Measurements from ENCODE around the gene ALDH3B2.
"Not testable (repeated sequence)": the region's sequence is repeated elsewhere in the genome, so short reads cannot be mapped to it uniquely, and the experiment has no call there.

Gene ALDH3B2

DNA sequence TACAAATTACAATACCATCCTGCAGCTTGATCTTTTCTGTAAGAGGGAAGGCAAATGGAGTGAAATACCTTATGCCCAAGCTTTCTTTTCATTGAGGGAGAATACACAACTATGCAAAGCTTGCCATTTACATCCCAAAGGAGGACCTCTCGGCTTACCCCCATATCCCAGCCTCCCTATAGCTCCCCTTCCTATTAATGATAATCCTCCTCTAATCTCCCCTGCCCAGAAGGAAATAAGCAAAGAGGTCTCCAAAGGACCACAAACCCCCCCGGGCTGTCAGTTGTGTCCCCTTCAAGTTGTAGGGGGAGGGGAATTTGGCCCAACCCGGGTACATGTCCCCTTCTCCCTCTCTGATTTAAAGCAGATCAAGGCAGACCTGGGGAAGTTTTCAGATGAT is 52.5 kb downstream of the ALDH3B2 start:
- not testable (repeated sequence) for H3K27ac ChIP-seq (ENCODE audit: low read depth, low read length); H3K27me3 ChIP-seq (ENCODE audit: control insufficient read depth in 1 of 2, insufficient read depth in 2 of 2, low read length in 2 of 2); H3K9me3 ChIP-seq (ENCODE audit: low read length); H3K36me3 ChIP-seq (ENCODE audit: insufficient read depth, low read length); H3K9ac ChIP-seq (ENCODE audit: low read length); H3K4me1 ChIP-seq (ENCODE audit: insufficient read depth, low read length); H3K4me3 ChIP-seq (ENCODE audit: low read depth in 1 of 2, low read length in 2 of 2)

DNA sequence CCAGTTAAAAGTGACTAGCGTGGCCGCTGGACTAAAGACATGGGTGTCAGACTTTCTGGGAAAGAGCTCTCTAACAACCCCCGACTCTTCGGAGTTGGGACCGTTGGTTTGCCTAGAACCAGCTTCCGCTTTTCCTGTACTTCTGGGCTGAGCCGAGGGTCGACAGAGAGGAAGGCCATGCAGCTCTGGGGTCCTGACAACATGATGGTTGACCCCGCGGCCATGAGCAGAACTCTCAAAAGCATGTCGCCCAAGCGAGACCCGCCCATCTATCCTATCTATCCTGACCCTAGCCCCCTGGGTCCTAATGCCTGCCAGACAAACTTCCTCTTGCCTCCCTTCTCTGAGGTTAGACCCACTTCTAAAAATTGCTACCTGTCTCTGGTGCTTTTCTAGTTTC is 53.8 kb downstream of the ALDH3B2 start:
- H3K4me1 ChIP-seq (ENCODE audit: insufficient read depth, low read length); H3K27me3 ChIP-seq (ENCODE audit: control insufficient read depth in 1 of 2, insufficient read depth in 2 of 2, low read length in 2 of 2); H3K36me3 ChIP-seq (ENCODE audit: insufficient read depth, low read length); H3K9ac ChIP-seq (ENCODE audit: low read length); H3K9me3 ChIP-seq (ENCODE audit: low read length); H3K4me3 ChIP-seq (ENCODE audit: low read depth in 1 of 2, low read length in 2 of 2); H3K27ac ChIP-seq (ENCODE audit: low read depth, low read length): not testable (repeated sequence)

DNA sequence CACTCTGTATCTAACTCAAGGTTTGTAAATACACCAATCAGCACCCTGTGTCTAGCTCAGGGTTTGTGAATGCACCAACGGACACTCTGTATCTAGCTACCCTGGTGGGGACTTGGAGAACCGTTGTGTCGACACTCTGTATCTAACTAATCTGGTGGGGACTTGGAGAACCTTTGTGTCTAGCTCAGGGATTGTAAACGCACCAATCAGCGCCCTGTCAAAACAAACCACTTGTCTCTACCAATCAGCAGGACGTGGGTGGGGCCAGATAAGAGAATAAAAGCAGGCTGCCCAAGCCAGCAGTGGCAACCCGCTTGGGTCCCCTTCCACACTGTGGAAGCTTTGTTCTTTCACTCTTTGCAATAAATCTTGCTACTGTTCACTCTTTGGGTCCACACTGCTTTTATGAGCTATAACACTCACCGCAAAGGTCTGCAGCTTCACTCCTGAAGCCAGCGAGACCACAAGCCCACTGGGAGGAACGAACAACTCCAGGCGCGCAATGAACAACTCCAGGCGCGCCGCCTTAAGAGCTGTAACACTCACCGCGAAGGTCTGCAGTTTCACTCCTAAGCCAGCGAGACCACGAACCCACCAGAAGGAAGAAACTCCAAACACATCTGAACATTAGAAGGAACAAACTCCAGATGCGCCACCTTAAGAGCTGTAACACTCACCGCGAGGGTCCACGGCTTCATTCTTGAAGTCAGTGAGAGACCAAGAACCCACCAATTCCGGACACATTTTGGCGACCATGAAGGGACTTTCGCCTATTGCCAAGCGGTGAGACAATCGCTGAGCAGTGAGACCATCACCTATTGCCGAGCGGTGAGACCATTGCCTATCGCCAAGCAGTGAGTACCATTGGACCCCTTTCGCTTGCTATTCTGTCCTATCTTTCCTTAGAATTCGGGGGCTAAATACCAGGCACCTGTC is 54.5 kb downstream of the ALDH3B2 start:
- peaks cover 0 to 10% of the 10 kb centered on the region in 2 donors for H3K27me3 ChIP-seq (ENCODE audit: control insufficient read depth in 1 of 2, insufficient read depth in 2 of 2, low read length in 2 of 2)
- not testable (repeated sequence) for H3K27ac ChIP-seq (ENCODE audit: low read depth, low read length); H3K9ac ChIP-seq (ENCODE audit: low read length); H3K4me1 ChIP-seq (ENCODE audit: insufficient read depth, low read length); H3K36me3 ChIP-seq (ENCODE audit: insufficient read depth, low read length); H3K9me3 ChIP-seq (ENCODE audit: low read length); H3K4me3 ChIP-seq (ENCODE audit: low read depth in 1 of 2, low read length in 2 of 2)

DNA sequence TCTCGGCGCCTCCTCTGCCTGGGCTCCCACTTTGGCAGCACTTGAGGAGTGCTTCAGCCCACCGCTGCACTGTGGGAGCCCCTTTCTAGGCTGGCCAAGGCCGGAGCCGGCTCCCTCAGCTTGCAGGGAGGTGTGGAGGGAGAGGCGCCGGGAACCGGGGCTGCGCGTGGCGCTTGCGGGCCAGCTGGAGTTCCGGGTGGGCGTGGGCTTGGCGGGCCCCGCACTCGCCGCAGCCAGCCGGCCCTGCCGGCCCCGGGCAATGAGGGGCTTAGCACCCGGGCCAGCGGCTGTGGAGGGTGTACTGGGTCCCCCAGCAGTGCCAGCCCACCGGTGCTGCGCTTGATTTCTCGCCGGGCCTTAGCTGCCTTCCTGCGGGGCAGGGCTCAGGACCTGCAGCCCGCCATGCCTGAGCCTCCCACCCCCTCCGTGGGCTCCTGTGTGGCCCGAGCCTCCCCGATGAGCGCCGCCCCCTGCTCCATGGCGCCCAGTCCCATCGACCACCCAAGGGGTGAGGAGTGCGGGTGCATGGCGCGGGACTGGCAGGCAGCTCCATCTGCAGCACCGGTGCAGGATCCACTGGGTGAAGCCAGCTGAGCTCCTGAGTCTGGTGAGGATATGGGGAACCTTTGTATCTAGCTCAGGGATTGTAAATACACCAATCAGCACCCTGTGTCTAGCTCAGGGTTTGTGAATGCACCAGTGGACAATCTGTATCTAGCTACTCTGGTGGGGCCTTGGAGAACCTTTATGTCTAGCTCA is 55.3 kb downstream of the ALDH3B2 start:
- H3K36me3 ChIP-seq (ENCODE audit: insufficient read depth, low read length); H3K27ac ChIP-seq (ENCODE audit: low read depth, low read length); H3K9ac ChIP-seq (ENCODE audit: low read length); H3K9me3 ChIP-seq (ENCODE audit: low read length); H3K4me3 ChIP-seq (ENCODE audit: low read depth in 1 of 2, low read length in 2 of 2); H3K4me1 ChIP-seq (ENCODE audit: insufficient read depth, low read length): not testable (repeated sequence)
- H3K27me3 ChIP-seq (ENCODE audit: control insufficient read depth in 1 of 2, insufficient read depth in 2 of 2, low read length in 2 of 2), result peaks cover 0 to 16% of the 10 kb centered on the region in 2 donors

DNA sequence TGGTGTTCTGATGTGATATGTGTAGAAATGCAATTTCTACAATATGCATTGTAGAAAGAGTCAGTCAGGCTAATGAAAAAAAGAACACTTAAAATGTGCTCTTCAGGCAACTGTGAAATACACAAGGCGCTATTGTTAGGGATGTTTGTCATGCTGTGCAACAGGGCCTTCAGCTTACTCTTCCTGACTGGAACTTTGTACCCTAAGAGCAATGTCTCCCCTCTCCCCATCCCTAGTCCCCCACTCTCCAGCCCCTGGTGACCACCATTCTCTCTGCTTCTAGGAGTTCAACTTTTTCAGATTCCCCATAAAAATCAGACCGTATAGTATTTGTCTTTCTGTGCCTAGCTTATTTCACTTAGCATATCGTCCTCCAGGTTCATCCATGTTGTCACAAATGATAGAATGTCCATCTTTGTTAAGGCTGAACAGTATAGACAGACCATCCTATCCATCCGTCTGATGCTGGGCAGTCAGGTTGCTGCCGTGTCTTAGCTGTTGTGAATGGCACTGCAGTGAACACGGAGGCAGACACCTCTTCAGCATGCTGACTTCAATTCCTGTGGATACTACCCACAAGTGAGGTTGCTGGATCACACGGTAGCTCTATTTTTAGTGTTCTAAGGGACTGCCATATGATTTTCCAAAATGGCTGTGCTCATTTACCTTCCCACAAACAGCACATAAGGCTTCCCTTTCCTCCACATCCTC is 57.0 kb downstream of the ALDH3B2 start:
- Histone ChIP-seq H3K9ac (ENCODE audit: low read length) (no peak overlapping the region), H3K4me1 (ENCODE audit: insufficient read depth, low read length) (peaks cover 13% of the 10 kb centered on the region), H3K27me3 (ENCODE audit: control insufficient read depth in 1 of 2, insufficient read depth in 2 of 2, low read length in 2 of 2) (peaks cover 0 to 16% of the 10 kb centered on the region in 2 donors), H3K36me3 (ENCODE audit: insufficient read depth, low read length) (peaks cover 2% of the 10 kb centered on the region), H3K9me3 (ENCODE audit: low read length) (no peaks in the 10 kb centered on the region), H3K4me3 (ENCODE audit: low read depth in 1 of 2, low read length in 2 of 2) (no peak overlapping the region), H3K27ac (ENCODE audit: low read depth, low read length) (no peak overlapping the region)

DNA sequence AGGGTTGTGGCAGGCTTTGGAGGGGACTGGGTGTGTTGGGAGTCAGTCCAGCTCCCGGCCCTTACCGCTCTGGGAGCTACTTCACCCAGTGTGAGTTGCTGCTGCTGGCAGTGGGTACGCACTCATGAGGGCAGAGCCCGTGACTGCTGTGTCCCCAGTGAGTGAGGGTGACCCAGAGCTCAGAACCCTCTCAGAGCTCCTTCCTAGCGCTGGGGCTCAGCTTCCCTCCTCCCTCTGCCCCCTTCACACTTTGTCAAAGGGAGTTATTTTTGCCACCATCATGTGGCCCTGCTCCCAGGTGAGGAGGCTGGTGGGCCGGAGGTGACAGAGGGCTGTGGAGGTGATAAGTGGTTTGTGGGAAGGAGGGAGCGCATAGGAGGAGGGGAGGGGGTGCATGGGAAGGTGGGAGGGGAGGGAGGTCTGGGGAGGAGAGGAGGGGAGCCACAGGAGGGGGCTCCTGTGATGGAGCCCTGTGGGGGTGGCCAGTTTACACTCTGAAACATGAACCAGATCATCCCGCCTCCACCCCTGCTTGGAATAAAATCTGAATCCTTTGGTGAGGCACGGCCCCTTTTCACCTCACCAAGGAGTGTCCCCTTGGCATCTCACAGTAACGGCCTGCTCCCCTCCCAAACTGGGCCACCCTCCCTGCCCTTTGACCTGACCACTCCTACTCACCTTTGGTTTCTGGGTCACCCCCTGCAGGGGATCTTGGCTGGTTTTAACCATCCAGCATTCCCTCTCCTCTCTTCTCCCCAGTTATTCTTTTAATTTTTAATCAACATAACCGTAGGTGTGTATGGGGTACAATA is 57.8 kb downstream of the ALDH3B2 start:
- Histone ChIP-seq H3K36me3 (ENCODE audit: insufficient read depth, low read length) (peaks cover 4% of the 10 kb centered on the region), H3K9me3 (ENCODE audit: low read length) (no peaks in the 10 kb centered on the region), H3K27ac (ENCODE audit: low read depth, low read length) (no peak overlapping the region), H3K9ac (ENCODE audit: low read length) (no peak overlapping the region), H3K27me3 (ENCODE audit: control insufficient read depth in 1 of 2, insufficient read depth in 2 of 2, low read length in 2 of 2) (peaks cover 0 to 16% of the 10 kb centered on the region in 2 donors), H3K4me1 (ENCODE audit: insufficient read depth, low read length) (peaks cover 13% of the 10 kb centered on the region), H3K4me3 (ENCODE audit: low read depth in 1 of 2, low read length in 2 of 2) (no peak overlapping the region)

DNA sequence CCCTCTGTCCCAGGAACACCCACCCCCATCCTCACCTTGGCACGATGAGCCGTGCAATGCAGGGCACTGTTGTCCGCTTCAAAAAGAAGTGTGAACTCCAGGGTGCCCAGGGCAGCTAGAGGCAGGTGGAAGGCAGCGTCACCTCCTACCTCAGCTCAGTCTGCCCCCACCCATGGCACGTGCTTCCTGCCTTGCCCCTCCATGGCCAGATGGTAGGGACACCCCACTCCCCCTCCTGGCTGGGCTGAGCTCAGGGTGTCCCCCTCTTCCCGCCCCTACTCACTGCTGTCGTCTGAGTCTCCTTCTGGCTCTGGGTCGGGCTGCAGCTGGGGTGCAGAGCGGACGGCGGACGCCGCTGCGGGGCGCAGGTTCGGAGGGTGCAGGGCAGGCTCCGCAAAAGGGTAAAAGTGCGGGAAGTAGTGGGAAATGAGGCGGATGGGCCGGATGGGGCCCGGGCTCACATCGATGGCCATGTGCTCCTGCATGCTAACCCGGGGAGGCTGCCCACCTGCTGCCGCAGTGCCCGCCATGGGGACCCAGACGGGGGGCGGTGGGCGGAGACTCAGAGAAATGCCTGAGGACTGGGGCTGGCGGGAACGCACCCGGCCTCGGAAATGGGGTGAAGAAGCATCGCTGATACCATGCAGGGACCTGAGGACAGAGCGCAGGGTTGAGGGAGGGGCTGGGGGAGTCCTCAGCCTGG is 58.5 kb downstream of the ALDH3B2 start:
- Histone ChIP-seq H3K27ac (ENCODE audit: low read depth, low read length) (no peak overlapping the region), H3K27me3 (ENCODE audit: control insufficient read depth in 1 of 2, insufficient read depth in 2 of 2, low read length in 2 of 2) (peaks cover 0 to 16% of the 10 kb centered on the region in 2 donors), H3K4me1 (ENCODE audit: insufficient read depth, low read length) (peaks cover 13% of the 10 kb centered on the region), H3K9ac (ENCODE audit: low read length) (no peak overlapping the region), H3K36me3 (ENCODE audit: insufficient read depth, low read length) (peaks cover 12% of the 10 kb centered on the region), H3K4me3 (ENCODE audit: low read depth in 1 of 2, low read length in 2 of 2) (no peak overlapping the region), H3K9me3 (ENCODE audit: low read length) (no peaks in the 10 kb centered on the region)

DNA sequence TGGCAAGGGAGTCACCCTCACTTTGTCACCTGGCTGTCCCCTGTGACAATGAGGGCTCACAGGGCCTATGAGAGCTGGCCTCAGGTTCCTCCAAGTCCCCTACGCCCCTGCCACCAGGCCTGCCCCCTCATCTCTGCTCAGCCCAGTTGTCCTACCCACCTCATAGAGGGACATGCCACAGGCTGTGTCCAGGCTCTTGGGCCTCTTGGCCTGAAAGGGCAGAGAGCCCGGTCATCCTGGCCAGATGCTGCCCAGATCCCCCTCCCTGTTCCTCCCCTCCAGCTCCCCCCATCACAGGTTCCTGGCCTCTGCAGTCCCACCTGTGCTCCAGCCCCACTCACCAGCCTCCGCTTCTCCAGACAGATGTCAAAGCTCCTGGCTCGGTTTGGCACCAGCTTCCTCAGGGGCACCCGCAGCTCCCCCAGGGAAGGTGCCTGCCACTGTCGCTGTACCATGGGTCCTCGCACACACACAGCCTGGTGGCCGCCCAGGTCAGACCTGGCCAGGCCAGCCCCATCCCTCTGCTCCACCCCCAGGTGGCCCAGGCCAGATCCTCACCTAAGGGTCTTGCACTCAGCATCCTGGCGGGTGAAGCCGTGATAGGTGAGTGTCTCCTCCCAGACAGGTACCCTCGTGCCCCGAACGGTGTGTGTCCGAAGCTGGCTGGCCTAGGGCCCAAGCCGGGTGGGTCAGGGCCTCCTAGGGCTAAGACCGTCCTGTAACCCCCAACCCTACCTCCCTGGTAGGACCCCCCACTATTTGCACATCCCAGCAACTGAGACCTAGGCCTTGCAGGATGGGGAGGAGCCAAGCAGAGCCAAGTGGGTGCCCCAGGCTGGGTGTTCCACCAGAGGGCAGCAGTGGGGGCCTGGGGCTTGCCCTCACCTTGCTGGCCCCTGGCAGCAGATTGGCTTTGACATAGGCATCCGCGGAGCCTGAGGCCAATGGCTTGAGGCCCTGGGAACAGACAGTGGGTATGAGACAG is 59.4 kb downstream of the ALDH3B2 start:
- Histone ChIP-seq H3K9ac (ENCODE audit: low read length) (no peak overlapping the region), H3K36me3 (ENCODE audit: insufficient read depth, low read length) (peaks cover 21% of the 10 kb centered on the region), H3K9me3 (ENCODE audit: low read length) (no peaks in the 10 kb centered on the region), H3K4me3 (ENCODE audit: low read depth in 1 of 2, low read length in 2 of 2) (peak overlapping the region in 1 of 2 donors; percentile 27), H3K27me3 (ENCODE audit: control insufficient read depth in 1 of 2, insufficient read depth in 2 of 2, low read length in 2 of 2) (peaks cover 0 to 16% of the 10 kb centered on the region in 2 donors), H3K27ac (ENCODE audit: low read depth, low read length) (no peak overlapping the region), H3K4me1 (ENCODE audit: insufficient read depth, low read length) (peaks cover 13% of the 10 kb centered on the region)

DNA sequence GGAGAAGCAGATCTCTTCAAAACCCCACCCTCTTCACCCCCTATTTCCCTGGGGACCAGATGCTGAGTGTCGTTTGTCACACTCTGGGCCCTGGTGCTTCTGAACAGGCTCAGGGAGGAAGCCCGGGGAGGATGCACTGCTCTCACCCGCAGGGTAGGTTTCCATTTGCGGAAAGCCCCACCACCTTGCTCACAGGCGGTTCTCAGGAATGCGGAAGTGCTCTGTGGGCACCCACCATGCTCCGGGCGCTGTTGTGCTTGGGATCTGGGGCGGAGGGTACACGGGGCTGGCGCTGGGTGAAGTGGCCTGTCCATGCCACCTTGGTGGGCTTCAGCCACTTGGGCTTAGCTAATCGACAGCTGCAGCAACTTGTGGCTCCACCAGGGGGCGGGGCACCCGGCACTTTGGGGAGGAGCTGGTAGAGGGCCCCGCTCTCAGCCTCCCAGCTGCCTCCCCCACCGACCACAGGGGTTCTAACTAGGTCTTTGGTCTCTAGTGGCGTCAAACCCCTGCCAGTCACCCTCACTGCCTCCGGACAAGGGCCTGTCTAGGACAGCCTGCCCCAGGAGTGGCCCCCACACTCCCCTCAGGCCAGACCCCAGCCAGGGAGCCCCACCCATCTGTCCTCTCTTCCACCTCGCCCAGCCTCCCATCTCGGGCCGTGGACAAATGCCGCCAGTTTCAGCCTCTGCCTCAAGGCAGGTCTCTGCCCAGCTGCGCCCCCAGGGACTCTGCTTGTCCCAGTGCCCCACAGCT is 60.3 kb downstream of the ALDH3B2 start:
- peaks cover 13% of the 10 kb centered on the region for H3K4me1 ChIP-seq (ENCODE audit: insufficient read depth, low read length)
- H3K9ac ChIP-seq (ENCODE audit: low read length), result peak overlapping the region; percentile 21
- peak overlapping the region; percentile 27 to 56 for H3K4me3 ChIP-seq (ENCODE audit: low read depth in 1 of 2, low read length in 2 of 2)
- peaks cover 25% of the 10 kb centered on the region for H3K36me3 ChIP-seq (ENCODE audit: insufficient read depth, low read length)
- H3K27ac ChIP-seq (ENCODE audit: low read depth, low read length), result no peak overlapping the region
- H3K27me3 ChIP-seq (ENCODE audit: control insufficient read depth in 1 of 2, insufficient read depth in 2 of 2, low read length in 2 of 2), result peaks cover 0 to 16% of the 10 kb centered on the region in 2 donors
- H3K9me3 ChIP-seq (ENCODE audit: low read length), result no peaks in the 10 kb centered on the region

Measured in muscle layer of colon (tissue), 2 donors.